ENCODE results near the gene CCDC197.

- TF ChIP-seq CTCF (conservative IDR thresholded peaks at IDR 0.05; ENCODE audit: low read depth, low read length) (no peak), CEBPB (IDR thresholded peaks at IDR 0.05; ENCODE audit: low read depth, low read length) (no peak), POLR2A (IDR thresholded peaks at IDR 0.05; ENCODE audit: low read depth, low read length) (no peak), RAD21 (IDR thresholded peaks at IDR 0.05; ENCODE audit: low read length) (no peak), CHD1 (IDR thresholded peaks at IDR 0.05; ENCODE audit: low read depth, low read length) (no peak), RCOR1 (IDR thresholded peaks at IDR 0.05; ENCODE audit: insufficient replicate concordance, low read length) (no peak), BHLHE40 (IDR thresholded peaks at IDR 0.05; ENCODE audit: low read depth, low read length) (no peak)
Measured at GRCh38 chr14:93955850-93956481, 41.1 kb upstream of the CCDC197 start.

Measured in IMR-90 (cell line).